Measurements from ENCODE around the gene LCLAT1. TPM values are rescaled to one million over a fixed set of nuclear protein-coding genes. Genes with fewer than 3 reads are reported as not detected.
A peak's percentile ranks its signal among the peaks of the same experiment; 100 is the strongest.

Gene LCLAT1
- total RNA-seq, 1 experiment from 2014 or later: 32.9 TPM

DNA sequence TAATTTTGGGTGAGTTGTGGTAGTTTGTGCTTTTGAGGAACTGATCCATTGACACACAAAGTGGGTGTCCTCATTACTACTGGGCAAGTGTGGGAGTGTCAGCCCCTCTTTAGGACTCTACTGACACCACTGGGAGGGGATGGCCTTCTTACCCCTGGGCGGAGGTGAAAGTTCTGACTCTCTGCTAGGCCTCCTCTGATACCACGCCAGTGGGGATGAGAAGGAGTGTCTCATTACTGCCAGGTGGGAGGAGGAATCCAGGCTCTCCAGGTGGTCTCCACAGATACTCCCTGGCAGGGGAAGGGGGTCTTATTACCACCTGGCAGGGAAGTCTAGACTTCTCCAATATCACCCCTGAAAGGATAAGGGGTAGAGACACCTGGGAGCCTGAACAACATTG is 9.1 kb downstream of the LCLAT1 start:
- H3K27me3 ChIP-seq (ENCODE audit: insufficient read depth, low read length): no peaks in the 10 kb centered on the region
- H3K9ac ChIP-seq (ENCODE audit: extremely low read depth, insufficient read length, low read length): no peak overlapping the region
- no peak overlapping the region for H4K5ac ChIP-seq (ENCODE audit: insufficient read length, low read depth, low read length)
- H2BK5ac ChIP-seq (ENCODE audit: insufficient read length, low read length): no peak overlapping the region
- Mint-ChIP-seq H3K9me3 (peaks cover 6 to 7% of the 10 kb centered on the region in 2 experiments; a peak in 4 of 5 replicates), H3K4me1 (peaks cover 61 to 67% of the 10 kb centered on the region in 2 experiments), H3K36me3 (ENCODE audit: insufficient read depth in 1 of 3, low read depth in 3 of 3) (peaks cover 6 to 11% (median 7%) of the 10 kb centered on the region in 3 experiments), H3K4me3 (no peak overlapping the region; a peak in 1 of 5 replicates), H3K27ac (peak overlapping the region; percentile 9 to 92 (median 74); a peak in 5 of 7 replicates), H3K27me3 (ENCODE audit: low read depth) (no peaks in the 10 kb centered on the region)
- peaks cover 15% of the 10 kb centered on the region for H3K4me1 ChIP-seq (ENCODE audit: insufficient read depth, low read length)
- no peak overlapping the region for H2BK20ac ChIP-seq (ENCODE audit: low read depth, low read length, poor library complexity, severe bottlenecking)
- H3K23me2 ChIP-seq (ENCODE audit: insufficient read length, low read depth, low read length, poor library complexity, severe bottlenecking): no peaks in the 10 kb centered on the region
- peak overlapping the region; percentile 24; the same call in 1 of the 2 replicates for H2BK15ac ChIP-seq (ENCODE audit: low read depth, low read length)
- H2AK5ac ChIP-seq (ENCODE audit: insufficient read length, low read length): no peak overlapping the region
- H3K14ac ChIP-seq (ENCODE audit: insufficient read depth, low read length): no peak overlapping the region; the same call in 1 of the 2 replicates
- no peak overlapping the region for H4K8ac ChIP-seq (replicated peaks; ENCODE audit: insufficient read length, low read depth, low read length)
- H3K4ac ChIP-seq (ENCODE audit: low read depth, low read length): no peak overlapping the region
- H3T11ph ChIP-seq (ENCODE audit: low read length): no peak overlapping the region
- H3K56ac ChIP-seq (ENCODE audit: insufficient read length, low read depth, low read length): no peak overlapping the region
- no peak overlapping the region for H2BK12ac ChIP-seq (ENCODE audit: insufficient read length, low read depth, low read length)
- H3K27ac ChIP-seq (ENCODE audit: insufficient read length, low read depth, low read length): no peak overlapping the region
- DNase-seq: peak; percentile 31
- H2AFZ ChIP-seq (ENCODE audit: low read length): no peak overlapping the region
- no peak overlapping the region for H4K91ac ChIP-seq (ENCODE audit: insufficient read length, low read depth, low read length)
- peaks cover 9% of the 10 kb centered on the region for H3K79me1 ChIP-seq (ENCODE audit: insufficient read depth, low read depth, low read length, poor library complexity, severe bottlenecking)
- no peaks in the 10 kb centered on the region for H3K9me3 ChIP-seq (ENCODE audit: control insufficient read depth, low read depth, low read length)
- TF ChIP-seq, protein P1, sequence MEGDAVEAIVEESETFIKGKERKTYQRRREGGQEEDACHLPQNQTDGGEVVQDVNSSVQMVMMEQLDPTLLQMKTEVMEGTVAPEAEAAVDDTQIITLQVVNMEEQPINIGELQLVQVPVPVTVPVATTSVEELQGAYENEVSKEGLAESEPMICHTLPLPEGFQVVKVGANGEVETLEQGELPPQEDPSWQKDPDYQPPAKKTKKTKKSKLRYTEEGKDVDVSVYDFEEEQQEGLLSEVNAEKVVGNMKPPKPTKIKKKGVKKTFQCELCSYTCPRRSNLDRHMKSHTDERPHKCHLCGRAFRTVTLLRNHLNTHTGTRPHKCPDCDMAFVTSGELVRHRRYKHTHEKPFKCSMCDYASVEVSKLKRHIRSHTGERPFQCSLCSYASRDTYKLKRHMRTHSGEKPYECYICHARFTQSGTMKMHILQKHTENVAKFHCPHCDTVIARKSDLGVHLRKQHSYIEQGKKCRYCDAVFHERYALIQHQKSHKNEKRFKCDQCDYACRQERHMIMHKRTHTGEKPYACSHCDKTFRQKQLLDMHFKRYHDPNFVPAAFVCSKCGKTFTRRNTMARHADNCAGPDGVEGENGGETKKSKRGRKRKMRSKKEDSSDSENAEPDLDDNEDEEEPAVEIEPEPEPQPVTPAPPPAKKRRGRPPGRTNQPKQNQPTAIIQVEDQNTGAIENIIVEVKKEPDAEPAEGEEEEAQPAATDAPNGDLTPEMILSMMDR (conservative IDR thresholded peaks at IDR 0.05): no peak
- peaks cover 6% of the 10 kb centered on the region; the same call in 1 of the 2 replicates for H3K79me2 ChIP-seq (ENCODE audit: insufficient read depth, low read length)
- no peaks in the 10 kb centered on the region for H4K20me1 ChIP-seq (ENCODE audit: control insufficient read depth, insufficient read depth, insufficient read length)
- H3K4me2 ChIP-seq (ENCODE audit: insufficient read depth, insufficient read length, low read length): no peak overlapping the region
- H2BK120ac ChIP-seq (ENCODE audit: low read depth, low read length, poor library complexity, severe bottlenecking): no peak overlapping the region
- no peak overlapping the region for H3K23ac ChIP-seq (ENCODE audit: insufficient read length, low read depth, low read length)
- no peak overlapping the region for H3K18ac ChIP-seq (ENCODE audit: insufficient read length, low read depth, low read length)
- WGBS (ENCODE audit: extremely low coverage, insufficient read length, low lambda C conversion rate): no CpG with 5 or more reads among the region's 2 CpGs

Measured in H9 (cell line).